ENCODE data around the gene DNAJA4.

Gene DNAJA4

DNA sequence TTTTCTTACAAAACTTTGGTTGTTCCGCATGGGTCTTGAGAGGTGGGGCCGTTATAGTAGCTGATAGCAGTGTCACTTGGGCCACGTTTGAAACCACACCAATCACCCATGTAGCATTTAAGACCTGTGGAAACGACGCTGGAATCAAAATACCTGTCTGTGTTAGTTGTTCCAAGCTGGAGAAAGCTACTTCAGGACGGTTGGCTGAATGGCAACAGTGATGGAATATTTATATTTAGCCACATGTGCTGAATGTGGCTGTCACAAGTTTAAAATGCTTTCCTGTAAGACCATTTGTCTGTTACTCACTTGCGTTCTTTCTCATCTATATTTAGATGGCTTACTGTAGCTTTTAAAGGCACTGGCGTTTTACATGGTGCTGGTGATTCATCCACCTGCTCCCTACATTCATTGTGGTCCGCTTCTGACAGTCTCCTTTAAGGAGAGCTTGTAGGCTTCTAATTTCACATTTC is 1.4 kb downstream of the DNAJA4 start:
- Mint-ChIP-seq H3K4me3 (peak overlapping the region in 2 of 3 experiments; percentile 42 to 68), H3K27ac (peak overlapping the region; percentile 31 to 76 (median 36)), H3K4me1 (peaks cover 24% of the 10 kb centered on the region), H3K27me3 (ENCODE audit: low read depth) (peaks cover 9% of the 10 kb centered on the region), H3K9me3 (no peaks in the 10 kb centered on the region), H3K36me3 (ENCODE audit: low read depth) (no peaks in the 10 kb centered on the region)
- TF ChIP-seq, protein P1, sequence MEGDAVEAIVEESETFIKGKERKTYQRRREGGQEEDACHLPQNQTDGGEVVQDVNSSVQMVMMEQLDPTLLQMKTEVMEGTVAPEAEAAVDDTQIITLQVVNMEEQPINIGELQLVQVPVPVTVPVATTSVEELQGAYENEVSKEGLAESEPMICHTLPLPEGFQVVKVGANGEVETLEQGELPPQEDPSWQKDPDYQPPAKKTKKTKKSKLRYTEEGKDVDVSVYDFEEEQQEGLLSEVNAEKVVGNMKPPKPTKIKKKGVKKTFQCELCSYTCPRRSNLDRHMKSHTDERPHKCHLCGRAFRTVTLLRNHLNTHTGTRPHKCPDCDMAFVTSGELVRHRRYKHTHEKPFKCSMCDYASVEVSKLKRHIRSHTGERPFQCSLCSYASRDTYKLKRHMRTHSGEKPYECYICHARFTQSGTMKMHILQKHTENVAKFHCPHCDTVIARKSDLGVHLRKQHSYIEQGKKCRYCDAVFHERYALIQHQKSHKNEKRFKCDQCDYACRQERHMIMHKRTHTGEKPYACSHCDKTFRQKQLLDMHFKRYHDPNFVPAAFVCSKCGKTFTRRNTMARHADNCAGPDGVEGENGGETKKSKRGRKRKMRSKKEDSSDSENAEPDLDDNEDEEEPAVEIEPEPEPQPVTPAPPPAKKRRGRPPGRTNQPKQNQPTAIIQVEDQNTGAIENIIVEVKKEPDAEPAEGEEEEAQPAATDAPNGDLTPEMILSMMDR (IDR thresholded peaks at IDR 0.05; ENCODE audit: unreplicated experiment in 3 of 3) = no peak

DNA sequence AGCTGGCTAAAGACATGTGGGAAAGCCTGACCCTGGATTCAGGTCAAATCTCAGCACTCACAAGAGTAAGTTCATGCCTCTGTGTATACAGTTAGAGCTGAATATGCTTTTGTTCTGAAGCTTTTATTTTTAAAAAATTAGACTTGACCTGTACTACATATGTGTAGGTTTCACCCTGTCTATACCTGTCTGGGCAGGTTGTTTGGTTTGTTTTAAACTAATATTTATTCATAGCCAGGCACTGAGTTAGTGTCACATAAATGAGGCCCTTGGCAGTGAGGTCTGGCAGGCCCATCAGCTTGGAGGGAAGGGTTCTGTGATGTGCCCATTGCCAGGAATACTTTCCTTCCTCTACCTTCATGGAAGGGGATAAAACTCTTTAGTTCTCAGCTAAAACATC is 1.9 kb downstream of the DNAJA4 start:
- Mint-ChIP-seq H3K4me1 (peaks cover 24% of the 10 kb centered on the region), H3K36me3 (ENCODE audit: low read depth) (no peaks in the 10 kb centered on the region), H3K4me3 (no peak overlapping the region), H3K27ac (peak overlapping the region in 2 of 3 experiments; percentile 31 to 36), H3K9me3 (no peaks in the 10 kb centered on the region), H3K27me3 (ENCODE audit: low read depth) (peaks cover 9% of the 10 kb centered on the region)
- TF ChIP-seq, protein P1 (IDR thresholded peaks at IDR 0.05; ENCODE audit: unreplicated experiment in 3 of 3) = no peak

- Mint-ChIP-seq H3K4me3 (peak overlapping the region in 1 of 3 experiments; percentile 31), H3K27me3 (ENCODE audit: low read depth) (peaks cover 9% of the 10 kb centered on the region), H3K4me1 (peaks cover 24% of the 10 kb centered on the region), H3K36me3 (ENCODE audit: low read depth) (no peaks in the 10 kb centered on the region), H3K27ac (no peak overlapping the region), H3K9me3 (no peaks in the 10 kb centered on the region)
- TF ChIP-seq, protein P1 (IDR thresholded peaks at IDR 0.05; ENCODE audit: unreplicated experiment in 3 of 3) = no peak
Observed at GRCh38 chr15:78266806-78267205, 2.4 kb downstream of the DNAJA4 start.

- TF ChIP-seq, protein P1 (IDR thresholded peaks at IDR 0.05; ENCODE audit: unreplicated experiment in 3 of 3) = no peak
- no peaks in the 10 kb centered on the region for H3K36me3 Mint-ChIP-seq (ENCODE audit: low read depth)
- H3K9me3 Mint-ChIP-seq = no peaks in the 10 kb centered on the region
- no peak overlapping the region for H3K27ac Mint-ChIP-seq
- no peak overlapping the region for H3K4me3 Mint-ChIP-seq
- H3K4me1 Mint-ChIP-seq = peaks cover 18% of the 10 kb centered on the region
- peaks cover 8% of the 10 kb centered on the region for H3K27me3 Mint-ChIP-seq (ENCODE audit: low read depth)
Observed at GRCh38 chr15:78272316-78272715, 8.0 kb downstream of the DNAJA4 start.

DNA sequence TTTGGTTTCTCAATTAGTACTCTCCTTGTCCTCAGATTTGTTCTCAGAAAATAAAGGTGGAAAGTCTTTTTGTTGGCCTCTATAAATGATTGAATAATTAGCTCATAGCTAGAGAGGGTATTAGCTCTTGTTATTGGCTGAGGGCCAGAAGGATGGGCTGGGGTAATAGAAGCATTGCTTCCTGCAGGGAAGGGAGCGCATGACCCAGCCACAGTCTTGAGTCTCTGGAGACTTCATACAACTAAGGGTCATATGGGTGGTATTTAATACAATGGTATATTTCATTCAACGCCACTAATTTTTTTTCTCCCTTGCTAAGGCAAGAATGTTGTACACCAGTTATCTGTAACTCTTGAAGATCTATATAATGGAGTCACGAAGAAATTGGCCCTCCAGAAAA is 8.4 kb downstream of the DNAJA4 start:
- no peaks in the 10 kb centered on the region for H3K36me3 Mint-ChIP-seq (ENCODE audit: low read depth)
- peaks cover 13% of the 10 kb centered on the region for H3K4me1 Mint-ChIP-seq
- no peak overlapping the region for H3K4me3 Mint-ChIP-seq
- peaks cover 8% of the 10 kb centered on the region for H3K27me3 Mint-ChIP-seq (ENCODE audit: low read depth)
- H3K27ac Mint-ChIP-seq = peak overlapping the region in 1 of 3 experiments; percentile 31
- TF ChIP-seq, protein P1 (IDR thresholded peaks at IDR 0.05; ENCODE audit: unreplicated experiment in 3 of 3) = no peak
- H3K9me3 Mint-ChIP-seq = no peaks in the 10 kb centered on the region

DNA sequence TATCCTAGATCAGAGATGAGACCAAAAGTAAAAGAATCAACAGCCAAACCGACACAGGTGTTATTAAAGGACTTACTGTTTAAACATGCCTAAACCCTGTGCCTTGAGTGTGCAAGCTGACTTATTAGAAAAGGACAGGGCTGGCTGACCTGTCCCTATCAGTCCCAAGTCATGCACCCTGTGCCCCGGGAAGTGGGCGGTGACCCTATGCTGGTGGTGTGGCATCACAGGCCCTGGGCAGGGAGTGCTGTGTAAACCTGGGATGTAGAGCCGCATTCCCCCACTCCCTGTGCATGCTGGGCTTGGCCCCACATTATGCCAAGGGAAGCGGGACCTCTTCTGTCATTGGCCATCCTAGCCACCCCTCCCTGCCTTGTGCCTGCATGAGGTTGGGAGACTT is 10.6 kb downstream of the DNAJA4 start:
- Mint-ChIP-seq H3K4me3 (no peak overlapping the region), H3K9me3 (no peaks in the 10 kb centered on the region), H3K27me3 (ENCODE audit: low read depth) (peaks cover 4% of the 10 kb centered on the region)

More for the DNA sequence above, 10.6 kb downstream of the DNAJA4 start:
- TF ChIP-seq, protein P1 (IDR thresholded peaks at IDR 0.05; ENCODE audit: unreplicated experiment in 3 of 3) = no peak
- H3K36me3 Mint-ChIP-seq (ENCODE audit: low read depth) = peaks cover 7% of the 10 kb centered on the region
- no peak overlapping the region for H3K27ac Mint-ChIP-seq
- peaks cover 13% of the 10 kb centered on the region for H3K4me1 Mint-ChIP-seq

All from nephron (organoid).